Activated T-cell treated with anti-CD3 and anti-CD28 coated beads, Interleukin-2, amount 50 U/mL, for 1 hour (primary cell): ENCODE measurements around the gene PLEKHG2.
"Not testable (repeated sequence)": the region's sequence is repeated elsewhere in the genome, so short reads cannot be mapped to it uniquely, and the experiment has no call there.

ENCODE experiments used
- DNase-seq: peaks from one replicate; pipeline ENCODE4 v3.0.0-alpha.2; 2020

The PLEKHG2 gene

DNA sequence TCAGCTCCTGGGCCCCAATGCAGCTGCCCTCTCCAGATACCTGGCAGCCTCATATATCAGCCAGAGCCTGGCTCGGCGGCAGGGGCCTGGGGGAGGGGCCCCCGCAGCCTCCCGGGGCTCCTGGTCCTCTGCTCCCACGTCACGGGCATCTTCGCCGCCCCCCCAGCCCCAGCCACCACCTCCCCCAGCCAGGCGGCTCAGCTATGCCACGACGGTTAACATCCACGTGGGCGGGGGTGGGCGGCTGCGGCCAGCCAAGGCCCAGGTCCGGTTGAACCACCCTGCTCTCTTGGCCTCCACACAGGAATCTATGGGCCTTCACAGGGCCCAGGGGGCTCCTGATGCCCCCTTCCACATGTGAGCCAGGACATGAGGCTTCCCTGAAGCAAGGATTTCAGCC lies 12.5 kb downstream of the PLEKHG2 start:
- DNase-seq = no peak

DNA sequence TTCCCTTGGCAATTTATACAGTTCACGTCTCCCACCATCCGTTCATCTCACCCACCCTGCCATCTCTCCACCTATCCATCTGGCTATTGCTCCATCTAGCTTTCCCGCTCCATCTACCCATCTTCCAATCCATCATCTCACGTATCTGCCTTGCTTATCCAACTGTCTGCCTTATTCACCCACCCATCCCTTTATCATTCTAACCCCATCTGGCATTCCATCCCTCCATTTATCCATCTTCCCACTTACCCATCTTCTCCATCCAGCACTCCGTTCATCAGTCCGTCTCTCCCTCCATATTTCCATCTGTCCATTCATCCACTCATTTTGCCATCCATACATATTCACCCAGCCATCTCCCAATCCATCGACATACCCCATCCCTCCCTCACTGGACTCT lies 13.3 kb downstream of the PLEKHG2 start:
- no peak for DNase-seq

DNA sequence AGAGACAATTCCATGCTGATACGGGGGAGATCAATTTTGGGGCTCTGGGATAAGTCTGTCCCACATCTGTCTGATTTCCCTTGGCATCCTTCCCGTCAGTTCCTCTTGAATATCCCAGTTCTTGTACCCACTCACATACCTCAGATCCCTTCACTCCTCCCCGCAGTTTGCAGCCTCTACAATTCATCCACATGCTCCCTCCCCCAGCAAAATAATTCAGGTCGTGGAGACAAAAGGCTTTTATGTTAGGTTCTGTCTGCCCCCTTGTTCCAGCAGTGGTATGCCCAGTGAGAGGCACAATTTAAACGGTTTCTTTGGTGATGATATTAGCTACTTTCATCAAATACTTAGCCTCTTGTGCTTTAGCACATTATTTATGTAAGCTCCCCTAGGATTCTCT lies 13.7 kb downstream of the PLEKHG2 start:
- DNase-seq = no peak

DNA sequence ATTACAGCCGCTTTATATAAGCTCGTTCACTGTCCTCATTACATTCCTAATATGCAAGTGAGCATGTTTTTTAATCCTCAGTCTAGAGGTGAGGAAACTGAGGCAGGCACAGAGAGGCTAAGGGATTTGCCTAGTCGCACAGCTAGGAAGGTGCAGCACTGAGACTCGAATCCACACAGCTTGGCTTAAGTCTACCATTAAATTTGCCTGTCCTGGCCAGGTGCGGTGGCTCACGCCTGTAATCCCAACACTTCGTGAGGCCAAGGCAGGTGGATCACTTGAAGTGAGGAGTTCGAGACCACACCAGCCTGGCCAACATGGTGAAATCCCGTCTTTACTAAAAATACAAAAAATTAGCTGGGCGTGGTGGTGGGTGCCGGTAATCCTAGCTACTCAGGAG lies 15.2 kb downstream of the PLEKHG2 start:
- no peak for DNase-seq

DNA sequence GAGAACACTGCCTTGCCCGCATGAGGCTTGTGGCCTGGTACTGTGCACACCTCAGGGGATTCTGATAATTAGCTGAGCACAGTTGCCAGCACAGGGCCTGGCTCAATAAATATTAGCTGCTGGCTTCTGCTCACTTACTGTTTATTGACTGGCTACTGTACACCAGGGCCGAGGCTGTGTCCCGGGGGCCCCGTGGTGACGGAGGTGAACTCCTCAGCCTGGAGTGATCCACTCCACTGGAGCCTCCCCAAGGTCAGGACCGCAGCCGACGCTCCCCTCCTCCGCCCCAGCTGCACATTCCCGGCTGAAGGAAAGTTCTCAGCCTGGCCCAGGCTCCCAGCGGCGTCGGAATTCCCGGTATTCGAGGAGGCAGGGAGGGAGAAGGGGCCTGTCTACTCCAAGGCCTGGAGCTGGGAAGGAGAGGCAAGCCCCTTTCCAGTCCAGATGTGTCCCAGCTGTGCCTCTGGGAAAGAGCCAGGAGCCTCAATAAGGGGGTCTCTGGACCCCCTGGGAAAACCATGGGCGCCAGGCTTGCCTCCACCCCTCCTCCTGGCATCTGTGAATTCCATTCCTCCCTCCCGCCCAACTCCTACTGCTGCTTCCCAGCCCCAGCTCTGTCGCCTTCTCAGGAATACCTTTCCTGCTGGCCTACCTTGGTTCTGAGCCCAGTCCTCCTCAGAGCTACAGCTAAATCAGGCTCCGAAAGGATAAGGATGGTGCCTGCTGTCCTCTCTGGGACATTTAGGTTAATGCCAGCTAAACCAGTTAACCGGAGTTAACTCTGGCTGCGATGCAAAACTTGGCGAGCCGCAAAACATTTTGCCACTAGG lies 16.0 kb downstream of the PLEKHG2 start:
- no peak for DNase-seq

DNA sequence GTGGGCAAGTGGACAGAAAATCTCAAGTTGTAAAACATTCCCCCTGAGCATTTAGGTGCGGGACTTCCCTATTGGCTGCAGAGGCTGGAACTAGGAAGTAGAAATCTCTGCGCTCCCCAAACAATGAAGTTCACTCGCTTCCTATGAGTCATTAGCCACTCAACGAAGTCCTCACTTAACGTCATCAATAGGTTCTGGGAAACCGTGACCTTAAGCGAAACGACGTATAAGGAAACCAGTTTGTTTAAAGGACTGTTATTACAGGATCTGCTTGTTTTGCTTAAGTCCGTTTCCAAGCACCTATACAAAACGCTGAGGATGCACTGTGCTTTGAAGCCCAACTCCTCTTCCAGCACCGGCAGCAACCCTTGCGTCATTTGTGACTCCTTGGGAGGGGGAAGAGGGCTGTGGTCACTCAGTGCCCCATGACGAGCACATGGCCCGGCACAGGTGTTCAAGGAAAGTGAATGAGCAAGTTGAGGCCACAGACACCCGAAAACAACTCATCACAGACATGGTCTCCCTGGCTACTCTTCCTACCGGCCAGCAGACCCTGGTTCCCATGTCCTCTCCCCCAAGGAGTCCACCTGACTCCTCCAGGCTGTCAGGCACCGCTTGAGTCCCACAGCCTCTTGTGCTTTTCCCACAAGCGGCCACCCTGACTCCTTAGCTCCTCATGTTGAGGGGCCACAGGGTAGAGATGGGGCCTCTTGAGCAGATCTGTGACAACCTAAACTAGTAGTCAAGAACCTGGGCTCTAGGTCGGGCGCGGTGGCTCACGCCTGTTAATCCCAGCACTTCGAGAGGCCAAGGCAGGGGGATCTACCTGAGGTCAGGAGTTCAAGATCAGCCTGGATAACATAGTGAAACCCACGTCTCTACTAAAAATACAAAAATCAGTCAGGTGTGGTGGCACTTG lies 18.5 kb downstream of the PLEKHG2 start:
- DNase-seq = peak; percentile 63

DNA sequence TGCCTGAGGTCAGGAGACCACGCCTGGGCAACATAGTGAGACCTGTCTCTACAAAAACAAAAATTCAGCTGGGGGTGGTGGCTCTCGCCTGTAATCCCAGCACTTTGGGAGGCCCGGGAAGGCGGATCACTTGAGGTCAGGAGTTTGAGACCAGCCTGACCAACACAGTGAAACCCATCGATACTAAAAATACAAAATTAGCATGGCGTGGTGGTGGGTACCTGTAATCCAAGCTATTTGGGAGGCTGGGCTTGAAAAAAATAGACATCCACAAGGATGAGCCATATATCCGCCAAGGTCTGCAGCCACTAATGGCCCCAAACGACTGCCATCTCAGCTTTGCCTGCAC lies 20.2 kb downstream of the PLEKHG2 start:
- no peak for DNase-seq

DNA sequence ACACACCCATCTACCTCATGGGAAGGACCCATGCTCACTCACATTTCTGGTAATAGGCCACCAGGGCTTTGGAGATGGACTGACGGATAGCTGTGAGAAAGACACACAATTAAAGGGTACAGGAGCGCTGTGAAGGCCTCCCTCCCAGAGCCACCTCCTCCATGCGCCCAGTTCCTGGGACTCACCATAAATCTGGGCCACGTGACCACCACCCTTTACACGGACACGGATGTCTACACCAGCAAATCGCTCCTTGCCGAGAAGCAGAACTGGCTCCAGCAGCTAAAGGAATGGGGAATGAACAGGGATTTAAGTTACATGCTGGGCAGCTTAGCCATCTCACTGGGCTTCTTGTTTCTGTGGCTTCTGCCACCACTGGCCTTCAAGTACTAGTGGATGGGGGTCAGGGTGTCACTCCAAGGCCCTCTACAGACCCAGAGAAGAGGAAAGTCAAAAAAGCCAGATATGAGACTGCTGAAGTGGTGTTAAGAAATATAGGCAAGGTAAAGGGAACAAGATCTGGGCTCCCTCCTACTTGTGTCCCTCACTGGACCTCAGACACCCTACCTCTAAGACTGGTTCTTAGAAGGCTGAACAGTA lies 21.1 kb downstream of the PLEKHG2 start:
- DNase-seq = no peak

DNA sequence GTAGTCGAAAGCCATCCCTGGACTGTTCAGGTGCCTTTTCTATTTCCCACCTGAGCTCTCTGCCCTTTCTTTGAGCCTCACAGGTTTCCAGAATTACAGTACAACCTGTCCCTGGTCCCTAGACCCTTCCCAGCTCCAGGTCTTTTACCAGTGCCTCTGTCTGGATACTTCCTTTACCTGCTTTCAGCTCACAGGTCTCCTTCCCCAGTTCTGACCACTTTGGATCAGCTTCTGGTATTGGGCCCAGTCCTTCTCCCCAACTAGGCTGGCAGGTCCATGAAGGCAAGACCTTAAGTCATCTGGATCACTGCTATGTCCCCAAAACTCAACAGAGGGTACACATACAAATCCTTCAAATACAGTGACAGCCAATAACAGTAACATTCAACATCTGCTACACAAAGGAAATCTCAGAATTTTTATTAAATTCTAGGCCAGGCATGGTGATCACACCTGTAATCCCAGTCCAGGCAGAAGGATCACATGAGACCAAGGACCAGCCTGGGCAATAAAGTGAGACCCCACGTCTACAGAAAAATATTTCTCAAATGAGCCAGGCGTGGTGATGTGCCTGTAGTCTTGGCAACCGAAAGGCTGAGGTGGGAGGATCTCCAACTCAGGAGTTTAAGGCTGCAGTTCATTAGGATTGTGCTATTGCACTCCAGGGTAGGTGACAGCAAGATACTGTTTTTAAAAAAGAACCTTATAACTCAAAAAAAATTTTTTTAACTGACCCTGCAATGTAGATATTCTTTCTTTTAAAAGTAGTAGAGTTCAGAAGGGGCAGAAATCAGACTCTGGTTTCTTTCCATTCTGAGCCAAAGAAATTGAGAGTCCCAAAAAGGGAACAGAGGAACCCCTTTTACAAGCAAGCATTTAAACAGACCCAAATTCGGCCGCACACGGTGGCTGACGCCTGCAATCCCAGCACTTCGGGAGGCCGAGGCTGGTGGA lies 21.9 kb downstream of the PLEKHG2 start:
- DNase-seq = no peak

DNA sequence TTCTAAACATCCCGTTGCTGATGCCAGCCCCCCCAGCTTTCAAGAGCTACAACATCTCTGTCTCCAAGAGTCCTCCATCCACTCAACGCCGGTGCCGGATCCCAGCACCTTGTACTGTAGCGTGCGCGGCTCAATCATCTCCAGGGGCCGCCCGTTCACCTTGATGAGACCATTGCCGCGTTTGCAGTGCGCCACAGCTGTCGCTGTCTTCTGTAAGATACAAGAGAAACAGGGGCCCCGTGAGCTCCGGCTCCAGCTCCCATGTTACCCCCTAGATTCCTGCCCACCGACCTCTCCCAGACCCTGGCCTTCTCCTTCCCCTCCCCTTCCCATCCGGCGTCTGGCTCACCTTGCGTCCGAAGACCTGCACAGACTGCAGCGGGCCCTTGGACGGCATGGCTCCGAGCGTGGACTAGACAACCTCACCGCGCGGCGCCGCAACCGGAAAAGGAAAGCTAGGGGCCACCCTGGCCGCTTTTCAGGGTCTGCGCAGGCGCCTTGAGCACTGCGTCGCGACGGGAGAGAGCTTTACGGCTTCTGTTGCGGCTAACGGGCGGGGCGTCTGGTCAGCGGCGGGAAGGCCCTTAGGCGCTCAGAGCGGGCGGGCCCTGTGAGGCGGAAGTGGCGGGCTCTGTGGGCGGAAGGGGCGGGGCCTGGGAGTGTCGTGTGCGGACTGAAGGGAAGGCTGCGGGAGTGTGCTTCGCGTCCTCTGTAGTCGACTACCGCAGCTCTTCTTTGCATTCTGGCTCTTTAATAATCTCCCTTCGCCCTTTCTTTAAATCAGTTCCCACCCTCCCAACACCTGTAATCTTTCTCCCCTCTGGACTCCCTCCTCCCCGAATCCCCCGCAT lies 23.3 kb downstream of the PLEKHG2 start, which contains the start of gene RPS16:
RPS16 (minus strand) TSS at position 451 of the 851 bp plus-strand sequence; CDS start at position 397, 54 bp downstream.
- peak; percentile 98 for DNase-seq

DNA sequence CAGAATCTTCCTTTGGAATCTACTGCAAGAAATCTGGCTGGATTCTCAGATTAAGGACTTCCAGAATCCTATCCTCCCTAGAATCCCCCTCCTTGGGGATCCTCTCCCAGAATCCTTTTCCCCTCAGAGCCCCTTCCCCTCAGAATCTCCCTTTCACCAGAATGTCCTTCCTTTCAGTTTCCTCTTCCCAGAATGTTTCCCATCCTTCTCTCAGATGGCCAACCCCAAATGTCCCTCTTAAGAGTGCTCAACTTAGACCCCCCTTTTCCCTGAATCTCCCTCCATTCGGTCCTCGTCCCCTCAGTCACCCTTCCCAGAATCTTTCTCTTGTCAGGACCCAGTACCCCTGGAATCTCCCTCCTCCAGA lies 23.9 kb downstream of the PLEKHG2 start:
- DNase-seq = no peak

DNA sequence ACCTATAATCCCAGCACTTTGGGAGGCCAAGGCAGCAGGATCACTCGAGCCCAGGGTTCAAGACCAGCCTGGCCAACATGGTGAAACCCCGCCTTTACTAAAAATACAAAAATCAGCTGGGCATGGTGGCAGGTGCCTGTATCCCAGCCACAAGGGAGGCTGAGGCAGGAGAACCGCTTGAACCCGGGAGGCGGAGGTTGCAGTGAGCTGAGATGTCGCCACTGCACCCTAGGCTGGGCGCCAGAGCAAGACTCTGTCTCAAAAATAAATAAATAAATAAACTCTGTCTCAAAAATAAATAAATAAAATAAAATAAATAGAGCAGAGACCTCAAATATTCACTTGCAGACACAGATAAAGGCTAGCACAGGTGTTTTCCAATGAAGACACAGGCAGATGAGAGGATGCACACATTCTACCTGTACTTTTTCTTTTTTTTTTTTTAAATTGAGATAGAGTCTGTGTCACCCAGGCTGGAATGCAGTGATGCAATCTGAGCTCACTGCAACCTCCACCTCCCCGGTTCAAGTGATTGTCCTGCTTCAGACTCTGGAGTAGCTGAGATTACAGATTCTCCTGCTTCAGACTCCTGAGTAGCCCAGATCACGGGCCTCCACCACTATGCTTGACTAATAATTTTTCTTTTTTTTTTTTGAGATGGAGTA lies 25.9 kb downstream of the PLEKHG2 start:
- no peak for DNase-seq

DNA sequence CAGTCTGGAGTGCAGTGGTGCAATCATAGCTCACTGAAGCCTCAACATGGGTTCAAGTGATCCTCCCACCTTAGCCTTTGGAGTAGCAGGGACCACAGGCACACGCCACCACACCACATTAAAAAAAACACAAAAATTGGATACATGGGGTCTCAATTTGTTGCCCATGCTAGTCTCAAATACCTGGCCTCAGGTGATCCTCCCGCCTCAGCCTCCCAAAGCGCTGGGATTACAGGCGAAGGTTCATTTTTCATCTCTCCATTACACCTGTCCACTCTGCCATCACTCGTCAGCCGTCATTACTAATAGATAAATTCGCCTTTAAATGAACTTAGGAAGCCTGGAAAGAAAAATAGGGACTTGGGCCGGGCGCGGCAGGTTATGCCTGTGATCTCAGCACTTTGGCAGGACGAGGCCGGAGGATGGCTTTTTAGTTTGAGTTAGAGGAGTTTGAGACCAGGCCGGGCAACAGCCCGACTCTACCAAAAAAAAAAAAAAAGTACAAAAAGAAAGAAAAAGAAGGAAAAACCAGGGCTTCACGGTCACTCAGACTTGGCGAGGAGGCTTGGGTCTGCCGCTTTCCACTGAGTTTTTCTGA lies 32.2 kb downstream of the PLEKHG2 start:
- no peak for DNase-seq

DNA sequence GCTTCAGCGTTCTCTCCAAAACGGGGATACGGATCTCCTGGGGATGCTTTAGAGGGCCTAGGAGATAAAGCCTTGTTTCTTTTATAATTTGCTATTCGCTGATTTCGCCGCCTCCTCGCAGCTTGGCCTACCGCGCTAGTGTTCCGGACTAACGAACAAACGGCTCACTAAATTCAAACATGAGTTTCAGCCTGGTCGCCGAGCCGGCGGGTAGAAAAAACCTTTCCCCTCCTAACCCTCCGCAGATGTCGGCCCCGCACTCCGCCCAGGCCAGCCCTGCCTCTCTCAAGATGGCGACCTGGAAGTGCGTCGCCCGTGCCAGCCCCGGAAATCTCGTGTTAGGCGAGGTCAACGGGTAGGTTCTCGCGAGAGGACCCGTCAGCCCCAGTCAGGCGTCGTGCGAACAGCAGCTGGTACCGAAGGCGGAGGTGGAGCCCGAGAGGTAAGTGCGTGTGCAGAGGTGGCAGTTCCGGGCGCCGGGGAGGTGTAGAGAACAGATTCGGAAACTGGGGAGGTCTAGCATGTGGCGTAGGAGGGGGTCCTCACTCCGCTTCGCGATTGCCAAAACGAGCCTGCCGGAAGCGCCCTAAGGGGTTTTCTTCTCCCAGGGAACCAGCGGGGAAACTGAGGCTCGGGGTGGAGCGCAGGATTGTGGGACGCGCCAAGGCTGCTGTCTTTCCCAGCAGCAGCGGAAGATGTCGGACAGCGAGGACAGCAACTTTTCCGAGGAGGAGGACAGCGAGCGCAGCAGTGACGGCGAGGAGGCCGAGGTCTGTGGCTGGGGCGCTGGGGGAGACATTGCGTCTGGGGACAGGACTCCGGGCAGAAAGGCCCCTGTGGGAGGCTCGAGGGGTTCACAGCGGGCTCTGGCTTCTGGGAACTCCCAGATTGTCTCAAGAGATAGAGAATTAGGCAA lies 33.0 kb downstream of the PLEKHG2 start, which contains the start of gene SUPT5H:
SUPT5H (plus strand) TSS at position 387 of the 916 bp plus-strand sequence; CDS start at position 696, 309 bp downstream.
- DNase-seq = peak; percentile 95

DNA sequence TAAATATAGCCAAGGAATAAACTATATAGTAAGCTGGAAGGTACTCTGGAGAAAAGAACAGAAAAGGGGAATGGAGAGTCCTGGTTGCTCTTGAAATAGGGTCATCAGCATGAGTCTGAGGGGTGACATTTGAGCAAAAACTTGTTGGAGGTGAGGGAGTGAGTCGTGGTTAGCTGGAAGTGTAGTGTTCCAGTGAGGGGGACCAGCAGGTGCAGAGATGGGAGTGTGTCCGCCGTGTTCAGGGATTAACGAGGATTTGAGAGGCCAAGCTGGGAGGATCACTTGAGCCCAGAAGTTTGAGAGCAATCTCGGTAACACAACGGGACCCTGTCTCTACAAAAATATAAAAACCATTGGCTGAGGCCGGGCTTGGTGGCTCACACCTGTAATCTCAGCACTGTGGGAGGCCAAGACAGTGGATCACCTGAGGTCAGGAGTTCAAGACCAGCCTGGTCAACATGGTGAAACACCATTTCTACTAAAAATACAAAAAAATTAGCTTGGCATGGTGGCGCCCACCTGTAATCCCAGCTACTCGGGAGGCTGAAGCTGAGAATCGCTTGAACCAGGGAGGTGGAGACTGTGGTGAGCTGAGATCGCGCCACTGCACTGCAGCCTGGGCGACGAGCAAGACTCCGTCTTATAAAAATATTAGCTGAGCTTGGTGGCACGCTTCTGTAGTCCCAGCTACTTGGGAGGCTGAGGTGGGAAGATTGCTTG lies 34.1 kb downstream of the PLEKHG2 start:
- no peak for DNase-seq

DNA sequence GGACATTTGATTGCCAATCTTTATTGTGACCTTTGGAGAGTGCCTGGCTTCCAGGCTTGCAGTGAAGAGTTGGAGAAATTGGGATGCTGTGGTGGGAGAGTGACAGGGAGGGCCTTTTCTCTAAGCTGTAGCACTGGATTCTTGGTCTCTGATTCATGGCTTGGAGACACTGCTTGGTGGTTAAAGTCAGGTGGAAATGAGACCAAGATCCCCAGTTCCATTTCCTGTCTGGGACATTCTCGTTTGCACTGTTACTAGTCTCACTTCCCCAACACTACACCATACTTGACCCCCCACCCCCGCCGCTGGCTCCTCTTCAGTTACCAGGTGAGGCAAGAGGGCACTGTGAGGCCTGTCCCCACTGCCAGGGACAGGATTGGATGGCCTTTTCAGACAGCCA lies 35.8 kb downstream of the PLEKHG2 start:
- DNase-seq = no peak

DNA sequence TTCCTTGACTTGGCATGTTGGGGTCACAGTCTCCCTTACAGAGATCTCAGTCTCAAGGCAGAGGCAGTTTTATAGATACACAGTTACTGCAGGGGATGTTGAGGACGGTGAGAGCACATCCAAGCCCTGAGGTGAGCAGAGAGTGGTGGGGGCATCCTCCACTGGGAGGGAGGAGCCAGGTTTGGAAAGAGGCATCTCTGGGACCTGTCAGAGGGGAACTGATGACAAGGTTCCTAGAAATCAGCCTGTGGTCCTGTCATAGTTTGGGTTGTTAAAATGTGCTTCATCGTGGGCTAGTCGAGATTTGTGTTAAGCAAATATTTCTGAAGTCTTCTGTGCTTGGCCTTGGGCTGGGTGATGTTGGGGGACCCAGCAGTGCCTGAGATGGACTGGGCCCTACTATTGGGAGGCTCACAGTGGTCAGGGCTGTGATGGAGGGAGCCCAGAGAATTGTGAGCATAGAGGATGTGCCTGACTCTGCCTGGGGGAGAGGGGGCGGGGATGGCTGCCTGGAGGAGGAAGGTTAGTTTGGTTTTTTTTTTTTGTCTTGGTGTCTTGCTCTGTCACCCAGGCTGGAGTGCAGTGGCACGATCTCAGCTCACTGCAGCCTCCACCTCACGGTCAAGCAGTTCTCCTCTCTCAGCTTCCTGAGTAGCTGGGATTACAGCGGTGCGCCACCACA lies 36.8 kb downstream of the PLEKHG2 start:
- no peak for DNase-seq

DNA sequence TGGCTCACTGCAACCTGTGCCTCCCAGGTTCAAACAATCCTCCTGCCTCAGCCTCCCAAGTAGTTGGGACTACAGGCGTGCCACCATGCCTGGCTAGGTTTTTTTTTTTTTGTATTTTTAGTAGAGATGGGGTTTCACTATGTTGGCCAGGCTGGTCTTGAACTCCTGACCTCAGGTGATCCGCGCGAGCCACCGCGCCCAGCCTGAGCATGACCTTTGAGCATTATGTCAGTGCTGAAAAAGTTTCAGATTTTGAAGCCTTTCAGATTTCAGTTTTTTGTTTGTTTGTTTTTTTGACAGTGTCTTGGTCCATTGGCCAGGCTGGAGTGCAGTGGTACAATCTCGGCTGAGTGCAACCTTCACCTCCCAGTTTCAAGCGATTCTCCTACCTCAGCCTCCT lies 38.8 kb downstream of the PLEKHG2 start:
- not testable (repeated sequence) for DNase-seq
